SU-DHL-6 (cell line): ENCODE data around the gene LRP1B.

Experiments
- CTCF ChIP-seq: fragments of 200-600 bp; sonication (generic); IDR thresholded peaks from one replicate; pipeline ENCODE4 v1.5.1; 2017; ENCODE audit warnings: antibody characterized with exemption, mild to moderate bottlenecking, low read length, moderate library complexity; ENCODE audit not compliant: insufficient read depth, poor library complexity, severe bottlenecking
- EZH2phosphoT487 ChIP-seq: fragments of 200-600 bp; sonication (generic), shearing (Covaris generic); conservative IDR thresholded peaks from 2 replicates; pipeline ENCODE4 v1.6.1; 2018; ENCODE audit warnings: mild to moderate bottlenecking, antibody characterized with exemption, low read length, moderate library complexity, mixed read lengths

- TF ChIP-seq CTCF (no peak), EZH2phosphoT487 (no peak)
These were observed 282.6 kb downstream of the LRP1B start for GRCh38 chr2:141848191-141848590.
